ENCODE data around the gene LINC00305. TPM values are rescaled to one million over a fixed set of nuclear protein-coding genes. Genes with fewer than 3 reads are reported as not detected.

Gene LINC00305
- polyA plus RNA-seq, 3 donors: not detected

DNA sequence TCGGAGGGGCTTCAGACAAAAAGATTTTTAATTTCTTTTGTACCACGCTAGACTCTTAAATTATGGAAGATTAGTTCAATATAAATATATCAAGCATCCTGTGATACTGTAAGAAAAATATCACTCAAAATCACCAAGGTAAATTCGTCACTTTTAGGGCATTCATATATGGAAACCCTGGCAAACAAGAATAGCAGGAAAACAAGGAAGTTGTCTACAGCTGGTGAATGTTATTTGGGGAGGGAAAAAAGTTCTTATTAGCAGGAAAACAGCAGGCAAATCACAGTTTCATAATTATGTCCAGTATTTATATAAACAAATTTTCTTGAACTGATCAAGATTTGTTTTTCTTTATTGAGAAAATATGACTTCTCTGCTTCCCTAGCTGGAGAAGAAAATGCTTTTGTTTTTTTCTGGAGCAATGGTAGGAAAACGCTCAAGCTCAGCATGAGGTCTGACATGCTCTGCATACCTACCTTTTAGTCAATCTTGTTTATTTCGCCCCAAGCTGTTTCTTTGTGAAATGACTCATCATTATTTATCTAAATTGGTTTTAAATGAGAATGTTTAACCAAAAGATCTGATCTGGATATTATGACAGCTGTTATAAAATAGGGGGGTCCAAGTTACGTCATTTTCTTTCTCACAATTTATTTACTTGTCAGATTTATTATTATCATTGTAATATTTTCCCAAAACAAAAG lies 14.7 kb downstream of the LINC00305 start:
- Mint-ChIP-seq H3K9me3 (no peaks in the 10 kb centered on the region), H3K36me3 (no peaks in the 10 kb centered on the region), H3K27ac (no peak overlapping the region), H3K27me3 (ENCODE audit: low read depth in 3 of 3) (peaks cover 0 to 1% (median 0%) of the 10 kb centered on the region in 3 donors), H3K4me1 (no peaks in the 10 kb centered on the region), H3K4me3 (no peak overlapping the region)
- WGBS (ENCODE audit: insufficient coverage): 100% methylated on average over 1 of the region's 6 CpGs
- no peak overlapping the region for H3K4me2 ChIP-seq (replicated peaks; ENCODE audit: extremely low read depth, low read length, poor library complexity, severe bottlenecking)
- no peak overlapping the region for H3K27ac ChIP-seq (ENCODE audit: low read depth in 1 of 2, low read length in 2 of 2)
- H2AFZ ChIP-seq (ENCODE audit: insufficient read depth, low read depth, low read length, poor library complexity, severe bottlenecking): no peak overlapping the region
- TF ChIP-seq, protein P1, sequence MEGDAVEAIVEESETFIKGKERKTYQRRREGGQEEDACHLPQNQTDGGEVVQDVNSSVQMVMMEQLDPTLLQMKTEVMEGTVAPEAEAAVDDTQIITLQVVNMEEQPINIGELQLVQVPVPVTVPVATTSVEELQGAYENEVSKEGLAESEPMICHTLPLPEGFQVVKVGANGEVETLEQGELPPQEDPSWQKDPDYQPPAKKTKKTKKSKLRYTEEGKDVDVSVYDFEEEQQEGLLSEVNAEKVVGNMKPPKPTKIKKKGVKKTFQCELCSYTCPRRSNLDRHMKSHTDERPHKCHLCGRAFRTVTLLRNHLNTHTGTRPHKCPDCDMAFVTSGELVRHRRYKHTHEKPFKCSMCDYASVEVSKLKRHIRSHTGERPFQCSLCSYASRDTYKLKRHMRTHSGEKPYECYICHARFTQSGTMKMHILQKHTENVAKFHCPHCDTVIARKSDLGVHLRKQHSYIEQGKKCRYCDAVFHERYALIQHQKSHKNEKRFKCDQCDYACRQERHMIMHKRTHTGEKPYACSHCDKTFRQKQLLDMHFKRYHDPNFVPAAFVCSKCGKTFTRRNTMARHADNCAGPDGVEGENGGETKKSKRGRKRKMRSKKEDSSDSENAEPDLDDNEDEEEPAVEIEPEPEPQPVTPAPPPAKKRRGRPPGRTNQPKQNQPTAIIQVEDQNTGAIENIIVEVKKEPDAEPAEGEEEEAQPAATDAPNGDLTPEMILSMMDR (IDR thresholded peaks at IDR 0.05): no peak
- DNase-seq: no peak
- no peaks in the 10 kb centered on the region for H3K79me2 ChIP-seq (ENCODE audit: insufficient read depth, low read length)
- H3K36me3 ChIP-seq (replicated peaks in 1 of 2; ENCODE audit: control insufficient read depth in 1 of 2, insufficient read depth in 2 of 2, low read length in 2 of 2): no peaks in the 10 kb centered on the region
- intact Hi-C loops (cut with micrococcal nuclease): no loop called here
- H3K4me3 ChIP-seq (replicated peaks in 1 of 3; ENCODE audit: low read depth in 2 of 3, low read length in 3 of 3): no peak overlapping the region
- H4K20me1 ChIP-seq (ENCODE audit: insufficient read depth, low read length): no peaks in the 10 kb centered on the region
- no peaks in the 10 kb centered on the region for H3K9me3 ChIP-seq (replicated peaks in 1 of 2; ENCODE audit: control insufficient read depth in 1 of 2, insufficient read depth in 1 of 2, low read length in 2 of 2)
- no peaks in the 10 kb centered on the region for H3K4me1 ChIP-seq (ENCODE audit: control insufficient read depth in 1 of 2, insufficient read depth in 2 of 2, low read length in 2 of 2)
- no peaks in the 10 kb centered on the region for H3K27me3 ChIP-seq (ENCODE audit: control insufficient read depth in 2 of 2, insufficient read depth in 2 of 2, low read length in 2 of 2)
- no peak overlapping the region for H3K9ac ChIP-seq (ENCODE audit: insufficient read depth, low read length, poor library complexity, severe bottlenecking)

DNA sequence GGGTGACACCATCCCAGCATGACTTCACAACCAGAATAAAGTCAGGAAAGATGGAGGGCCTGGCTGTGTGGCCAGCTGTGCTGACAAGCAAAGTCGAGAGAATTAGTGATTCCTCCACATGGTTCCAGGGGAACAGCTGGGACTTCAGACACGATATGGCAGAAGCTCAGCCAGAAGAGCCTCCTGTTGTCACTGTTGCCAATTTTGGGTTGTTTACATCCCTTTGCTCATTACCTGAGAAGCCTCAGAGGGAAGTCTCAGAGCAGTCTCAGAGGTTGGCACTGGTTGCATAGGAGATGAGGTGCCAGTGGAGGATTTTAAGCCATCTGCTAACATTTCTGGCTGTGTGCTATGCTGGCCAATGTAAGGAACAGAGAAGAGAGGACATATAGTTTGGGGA lies 16.0 kb downstream of the LINC00305 start:
- no peak for DNase-seq
- H3K9ac ChIP-seq (ENCODE audit: insufficient read depth, low read length, poor library complexity, severe bottlenecking): no peak overlapping the region
- peak overlapping the region in 1 of 7 donors; percentile 31 for H3K27ac Mint-ChIP-seq
- no peaks in the 10 kb centered on the region for H3K79me2 ChIP-seq (ENCODE audit: insufficient read depth, low read length)
- H2AFZ ChIP-seq (ENCODE audit: insufficient read depth, low read depth, low read length, poor library complexity, severe bottlenecking): no peak overlapping the region
- H3K4me1 ChIP-seq (ENCODE audit: control insufficient read depth in 1 of 2, insufficient read depth in 2 of 2, low read length in 2 of 2): no peaks in the 10 kb centered on the region
- H3K4me2 ChIP-seq (replicated peaks; ENCODE audit: extremely low read depth, low read length, poor library complexity, severe bottlenecking): no peak overlapping the region
- H3K4me3 ChIP-seq (replicated peaks in 1 of 3; ENCODE audit: low read depth in 2 of 3, low read length in 3 of 3): no peak overlapping the region
- no peak overlapping the region for H3K27ac ChIP-seq (ENCODE audit: low read depth in 1 of 2, low read length in 2 of 2)
- H3K9me3 ChIP-seq (replicated peaks in 1 of 2; ENCODE audit: control insufficient read depth in 1 of 2, insufficient read depth in 1 of 2, low read length in 2 of 2): no peaks in the 10 kb centered on the region
- no peaks in the 10 kb centered on the region for H3K27me3 ChIP-seq (ENCODE audit: control insufficient read depth in 2 of 2, insufficient read depth in 2 of 2, low read length in 2 of 2)
- intact Hi-C loops (cut with micrococcal nuclease): no loop called here
- H3K36me3 Mint-ChIP-seq: no peaks in the 10 kb centered on the region
- no peaks in the 10 kb centered on the region for H3K9me3 Mint-ChIP-seq
- WGBS (ENCODE audit: insufficient coverage): 95% methylated on average over 2 of the region's 2 CpGs
- H3K4me1 Mint-ChIP-seq: no peaks in the 10 kb centered on the region
- H3K4me3 Mint-ChIP-seq: no peak overlapping the region
- peaks cover 0 to 1% (median 0%) of the 10 kb centered on the region in 3 donors for H3K27me3 Mint-ChIP-seq (ENCODE audit: low read depth in 3 of 3)
- H3K36me3 ChIP-seq (replicated peaks in 1 of 2; ENCODE audit: control insufficient read depth in 1 of 2, insufficient read depth in 2 of 2, low read length in 2 of 2): no peaks in the 10 kb centered on the region
- TF ChIP-seq, protein P1 (IDR thresholded peaks at IDR 0.05): no peak
- no peaks in the 10 kb centered on the region for H4K20me1 ChIP-seq (ENCODE audit: insufficient read depth, low read length)
